HEK293 (cell line): ENCODE measurements around the gene ADAMTS20.

Source experiments
- GLI4 ChIP-seq: fragments of 450-650 bp; formaldehyde crosslinking; IDR thresholded peaks from 2 replicates; pipeline ENCODE4 v1.5.1; 2016; ENCODE audit warnings: missing biosample characterization, missing genetic modification characterization
- ZNF214 ChIP-seq: fragments of 450-650 bp; formaldehyde crosslinking; IDR thresholded peaks from 2 replicates; pipeline ENCODE4 v1.5.1; 2017; ENCODE audit warnings: missing biosample characterization, mild to moderate bottlenecking, missing genetic modification characterization, borderline replicate concordance
- ZNF571 ChIP-seq: fragments of 450-650 bp; formaldehyde crosslinking; IDR thresholded peaks from 2 replicates; pipeline ENCODE4 v1.5.0; 2017; ENCODE audit warnings: missing biosample characterization, missing genetic modification characterization
- ZNF768 ChIP-seq: fragments of 450-650 bp; formaldehyde crosslinking; IDR thresholded peaks from 2 replicates; pipeline ENCODE4 v1.5.1; 2018; ENCODE audit warnings: missing biosample characterization, mild to moderate bottlenecking, missing genetic modification characterization
- TF ChIP-seq, protein P1 (sequence below): IDR thresholded peaks from 2 replicates; pipeline ENCODE4 v1.6.1; 2011; ENCODE audit warnings: mild to moderate bottlenecking, low read depth, low read length, borderline replicate concordance

DNA sequence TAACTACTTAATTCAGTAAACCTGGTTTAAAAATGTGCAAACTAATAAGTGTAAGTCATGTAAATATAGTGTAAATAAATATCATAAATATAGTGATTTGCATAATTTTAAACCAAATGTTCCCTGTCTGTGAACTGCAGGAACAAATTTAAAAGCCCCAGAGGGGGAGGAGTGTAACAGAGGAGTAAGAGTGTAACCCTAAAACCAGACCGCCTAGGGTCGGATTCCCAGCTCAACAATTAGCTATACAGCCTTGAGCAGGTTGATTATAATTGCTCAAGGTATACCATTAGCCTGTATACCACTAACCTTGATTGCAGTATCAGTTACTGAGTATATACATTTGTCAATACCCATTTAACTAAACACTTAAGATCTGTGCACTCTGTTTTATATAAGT is 218.4 kb downstream of the ADAMTS20 start:
- TF ChIP-seq ZNF571 (tag by site-specific recombination) (no peak), ZNF214 (tag by site-specific recombination) (no peak), ZNF768 (tag by site-specific recombination) (no peak), GLI4 (no peak)
- TF ChIP-seq, protein P1, sequence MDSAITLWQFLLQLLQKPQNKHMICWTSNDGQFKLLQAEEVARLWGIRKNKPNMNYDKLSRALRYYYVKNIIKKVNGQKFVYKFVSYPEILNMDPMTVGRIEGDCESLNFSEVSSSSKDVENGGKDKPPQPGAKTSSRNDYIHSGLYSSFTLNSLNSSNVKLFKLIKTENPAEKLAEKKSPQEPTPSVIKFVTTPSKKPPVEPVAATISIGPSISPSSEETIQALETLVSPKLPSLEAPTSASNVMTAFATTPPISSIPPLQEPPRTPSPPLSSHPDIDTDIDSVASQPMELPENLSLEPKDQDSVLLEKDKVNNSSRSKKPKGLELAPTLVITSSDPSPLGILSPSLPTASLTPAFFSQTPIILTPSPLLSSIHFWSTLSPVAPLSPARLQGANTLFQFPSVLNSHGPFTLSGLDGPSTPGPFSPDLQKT = no peak
